Measurements from ENCODE around the gene GPRASP1. TPM values are rescaled to one million over a fixed set of nuclear protein-coding genes. Genes with fewer than 3 reads are reported as not detected.

Gene GPRASP1
- total and polyA plus RNA-seq, 2 donors (not counting 1 experiment from before 2014, with no cell fraction given), result 1.6 to 5.8 TPM

DNA sequence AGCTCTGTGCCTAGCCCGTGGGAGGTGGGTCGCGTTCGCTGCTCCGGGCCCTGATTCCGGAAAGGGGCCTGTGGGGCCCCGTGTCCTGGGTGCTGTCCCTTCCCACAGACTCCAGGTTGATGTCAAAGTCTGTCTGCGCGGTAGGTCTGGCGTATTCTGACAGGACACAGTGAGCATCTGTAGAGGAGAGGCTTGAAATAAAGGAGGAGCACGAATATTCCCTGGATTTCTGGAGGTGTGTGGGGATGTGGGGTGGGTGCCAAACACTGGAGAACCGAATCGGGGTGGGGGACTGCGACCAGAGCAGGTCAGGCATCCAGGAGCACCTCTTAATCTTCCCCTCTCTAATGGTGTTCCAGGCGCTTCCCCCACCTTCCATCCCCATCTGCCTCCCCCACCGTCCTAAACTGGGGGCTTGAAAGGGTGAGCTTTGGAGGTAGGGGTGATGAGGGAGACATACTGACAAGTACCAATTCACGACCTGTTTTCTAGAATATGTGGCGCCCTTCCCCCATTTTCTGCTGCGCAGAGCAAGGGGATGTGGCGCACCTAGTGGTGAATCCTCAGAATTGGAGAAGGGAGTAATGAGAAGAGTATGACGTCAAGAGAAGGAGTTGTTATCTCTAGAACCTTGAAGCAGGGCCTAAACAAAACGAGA, 877 bp downstream of the GPRASP1 start:
- TF ChIP-seq, protein P1, sequence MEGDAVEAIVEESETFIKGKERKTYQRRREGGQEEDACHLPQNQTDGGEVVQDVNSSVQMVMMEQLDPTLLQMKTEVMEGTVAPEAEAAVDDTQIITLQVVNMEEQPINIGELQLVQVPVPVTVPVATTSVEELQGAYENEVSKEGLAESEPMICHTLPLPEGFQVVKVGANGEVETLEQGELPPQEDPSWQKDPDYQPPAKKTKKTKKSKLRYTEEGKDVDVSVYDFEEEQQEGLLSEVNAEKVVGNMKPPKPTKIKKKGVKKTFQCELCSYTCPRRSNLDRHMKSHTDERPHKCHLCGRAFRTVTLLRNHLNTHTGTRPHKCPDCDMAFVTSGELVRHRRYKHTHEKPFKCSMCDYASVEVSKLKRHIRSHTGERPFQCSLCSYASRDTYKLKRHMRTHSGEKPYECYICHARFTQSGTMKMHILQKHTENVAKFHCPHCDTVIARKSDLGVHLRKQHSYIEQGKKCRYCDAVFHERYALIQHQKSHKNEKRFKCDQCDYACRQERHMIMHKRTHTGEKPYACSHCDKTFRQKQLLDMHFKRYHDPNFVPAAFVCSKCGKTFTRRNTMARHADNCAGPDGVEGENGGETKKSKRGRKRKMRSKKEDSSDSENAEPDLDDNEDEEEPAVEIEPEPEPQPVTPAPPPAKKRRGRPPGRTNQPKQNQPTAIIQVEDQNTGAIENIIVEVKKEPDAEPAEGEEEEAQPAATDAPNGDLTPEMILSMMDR (conservative IDR thresholded peaks at IDR 0.05 in 1 of 2, IDR thresholded peaks at IDR 0.05 in 1 of 2; ENCODE audit: low read depth in 1 of 2, low read length in 2 of 2), result peak; percentile 51 to 60
- no peak for TF ChIP-seq EZH2 (IDR thresholded peaks at IDR 0.05; ENCODE audit: low read length, missing control alignments)
- peak overlapping the region; percentile 46 for H2AFZ ChIP-seq (ENCODE audit: low read length)

DNA sequence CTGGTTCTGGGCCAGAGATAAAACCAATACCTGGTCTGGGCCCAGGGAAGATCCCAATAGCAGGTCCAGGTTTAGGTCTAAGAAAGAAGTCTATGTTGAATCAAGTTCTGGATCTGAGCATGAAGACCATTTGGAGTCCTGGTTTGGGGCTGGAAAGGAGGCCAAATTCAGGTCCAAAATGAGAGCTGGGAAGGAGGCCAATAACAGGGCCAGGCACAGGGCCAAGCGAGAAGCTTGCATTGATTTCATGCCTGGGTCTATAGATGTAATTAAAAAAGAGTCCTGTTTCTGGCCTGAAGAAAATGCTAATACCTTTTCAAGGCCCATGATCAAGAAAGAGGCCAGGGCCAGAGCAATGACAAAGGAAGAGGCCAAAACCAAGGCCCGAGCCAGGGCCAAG, 3.4 kb downstream of the GPRASP1 start:
- no peak for DNase-seq (ENCODE audit: low read depth in 2 of 2)

More for the DNA sequence above, 877 bp downstream of the GPRASP1 start:
- peak overlapping the region; percentile 75 for H3K4me2 ChIP-seq (ENCODE audit: extremely low read depth, insufficient read depth, low read length)
- no peaks in the 10 kb centered on the region for H3K36me3 ChIP-seq (ENCODE audit: control insufficient read depth, insufficient read depth, low read length)
- no peaks in the 10 kb centered on the region for H4K20me1 ChIP-seq (ENCODE audit: control insufficient read depth, extremely low read depth, insufficient read depth, low read length)
- peak; percentile 35 to 50 for DNase-seq (ENCODE audit: low read depth in 2 of 2)
- no peaks in the 10 kb centered on the region for H3K4me1 ChIP-seq (ENCODE audit: control insufficient read depth, extremely low read depth, insufficient read depth, low read length)
- H3K4me3 ChIP-seq (replicated peaks in 1 of 4; ENCODE audit: control extremely low read depth in 1 of 4, insufficient read depth in 1 of 4, low read depth in 3 of 4, low read length in 4 of 4), result peak overlapping the region; percentile 50 to 63 (median 56)
- no peaks in the 10 kb centered on the region for H3K9me3 ChIP-seq (ENCODE audit: control insufficient read depth, insufficient read depth, low read depth, low read length)
- no peaks in the 10 kb centered on the region for H3K79me2 ChIP-seq (ENCODE audit: control insufficient read depth, insufficient read depth, low read length)
- H3K27me3 ChIP-seq (ENCODE audit: control insufficient read depth, insufficient read depth, low read length), result no peaks in the 10 kb centered on the region
- peak overlapping the region; percentile 37 for H3K9ac ChIP-seq (ENCODE audit: insufficient read depth, low read length)
- no peak overlapping the region for H3K27ac ChIP-seq (ENCODE audit: insufficient read depth, low read length)

DNA sequence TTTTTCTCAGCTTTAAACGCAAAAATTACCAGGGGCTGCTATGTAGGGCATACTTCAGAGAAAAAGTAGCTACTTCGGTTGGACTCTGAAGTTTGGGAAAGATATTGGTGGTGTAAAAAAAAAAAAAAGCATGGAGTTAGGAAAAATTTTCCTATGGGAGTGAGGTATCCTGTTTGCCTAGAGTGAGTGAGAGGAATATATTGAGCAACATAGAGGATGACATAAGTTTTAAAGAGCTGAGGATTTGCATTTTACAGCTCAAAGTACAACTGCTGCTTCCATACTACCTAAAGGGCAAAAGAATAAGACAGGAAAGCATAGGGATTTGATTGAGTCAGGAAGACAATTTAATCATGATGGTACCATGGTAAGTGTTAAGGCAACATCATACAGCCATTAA, 7.3 kb downstream of the GPRASP1 start:
- Histone ChIP-seq H3K27ac (ENCODE audit: insufficient read depth, low read length) (no peak overlapping the region), H3K79me2 (ENCODE audit: control insufficient read depth, insufficient read depth, low read length) (no peaks in the 10 kb centered on the region), H3K4me2 (ENCODE audit: extremely low read depth, insufficient read depth, low read length) (no peak overlapping the region), H3K9me3 (ENCODE audit: control insufficient read depth, insufficient read depth, low read depth, low read length) (no peaks in the 10 kb centered on the region), H4K20me1 (ENCODE audit: control insufficient read depth, extremely low read depth, insufficient read depth, low read length) (no peaks in the 10 kb centered on the region), H3K27me3 (ENCODE audit: control insufficient read depth, insufficient read depth, low read length) (no peaks in the 10 kb centered on the region), H3K4me3 (replicated peaks in 1 of 4; ENCODE audit: control extremely low read depth in 1 of 4, insufficient read depth in 1 of 4, low read depth in 3 of 4, low read length in 4 of 4) (peak overlapping the region in 2 of 4 experiments; percentile 24 to 66), H3K4me1 (ENCODE audit: control insufficient read depth, extremely low read depth, insufficient read depth, low read length) (no peaks in the 10 kb centered on the region), H2AFZ (ENCODE audit: low read length) (no peak overlapping the region), H3K9ac (ENCODE audit: insufficient read depth, low read length) (no peak overlapping the region), H3K36me3 (ENCODE audit: control insufficient read depth, insufficient read depth, low read length) (no peaks in the 10 kb centered on the region)
- DNase-seq (ENCODE audit: low read depth in 2 of 2), result peak in 1 of 2 donors; percentile 8
- TF ChIP-seq EZH2 (IDR thresholded peaks at IDR 0.05; ENCODE audit: low read length, missing control alignments), result no peak
- TF ChIP-seq, protein P1 (conservative IDR thresholded peaks at IDR 0.05 in 1 of 2, IDR thresholded peaks at IDR 0.05 in 1 of 2; ENCODE audit: low read depth in 1 of 2, low read length in 2 of 2), result no peak

More for the DNA sequence above, 3.4 kb downstream of the GPRASP1 start:
- H3K9ac ChIP-seq (ENCODE audit: insufficient read depth, low read length), result no peak overlapping the region
- no peak overlapping the region for H3K4me2 ChIP-seq (ENCODE audit: extremely low read depth, insufficient read depth, low read length)
- no peaks in the 10 kb centered on the region for H3K27me3 ChIP-seq (ENCODE audit: control insufficient read depth, insufficient read depth, low read length)
- H3K9me3 ChIP-seq (ENCODE audit: control insufficient read depth, insufficient read depth, low read depth, low read length), result no peaks in the 10 kb centered on the region
- H4K20me1 ChIP-seq (ENCODE audit: control insufficient read depth, extremely low read depth, insufficient read depth, low read length), result no peaks in the 10 kb centered on the region
- H3K4me1 ChIP-seq (ENCODE audit: control insufficient read depth, extremely low read depth, insufficient read depth, low read length), result no peaks in the 10 kb centered on the region
- no peak overlapping the region for H3K27ac ChIP-seq (ENCODE audit: insufficient read depth, low read length)
- no peaks in the 10 kb centered on the region for H3K79me2 ChIP-seq (ENCODE audit: control insufficient read depth, insufficient read depth, low read length)
- H3K4me3 ChIP-seq (replicated peaks in 1 of 4; ENCODE audit: control extremely low read depth in 1 of 4, insufficient read depth in 1 of 4, low read depth in 3 of 4, low read length in 4 of 4), result no peak overlapping the region
- H3K36me3 ChIP-seq (ENCODE audit: control insufficient read depth, insufficient read depth, low read length), result no peaks in the 10 kb centered on the region
- no peak overlapping the region for H2AFZ ChIP-seq (ENCODE audit: low read length)
- no peak for TF ChIP-seq EZH2 (IDR thresholded peaks at IDR 0.05; ENCODE audit: low read length, missing control alignments)
- TF ChIP-seq, protein P1 (conservative IDR thresholded peaks at IDR 0.05 in 1 of 2, IDR thresholded peaks at IDR 0.05 in 1 of 2; ENCODE audit: low read depth in 1 of 2, low read length in 2 of 2), result no peak

All from fibroblast of lung (primary cell).